ENCODE measurements around the gene TSHR. TPM values are rescaled to one million over a fixed set of nuclear protein-coding genes. Genes with fewer than 3 reads are reported as not detected.

Gene TSHR
- total and polyA plus RNA-seq, 2 of the 13 experiments (the other 11 are each of a cell fraction or from before 2014, with no cell fraction given), result not detected

- no peak for ATAC-seq
- Histone ChIP-seq H2AFZ (ENCODE audit: low read length) (no peak overlapping the region), H3K36me3 (replicated peaks in 1 of 2; ENCODE audit: control insufficient read depth in 1 of 2, insufficient read depth in 2 of 2, low read length in 2 of 2) (no peaks in the 10 kb centered on the region), H3K9me3 (ENCODE audit: low read length) (no peaks in the 10 kb centered on the region), H3K4me2 (ENCODE audit: low read depth, low read length) (no peak overlapping the region), H3K4me1 (ENCODE audit: insufficient read depth, low read length) (no peaks in the 10 kb centered on the region), H4K20me1 (ENCODE audit: insufficient read depth, low read length) (no peaks in the 10 kb centered on the region), H3K27ac (ENCODE audit: extremely low read length, insufficient read depth, low read length) (no peak overlapping the region), H3K4me3 (replicated peaks in 1 of 3; ENCODE audit: insufficient read depth in 1 of 3, low read depth in 2 of 3, low read length in 3 of 3) (no peak overlapping the region), H3K79me2 (ENCODE audit: insufficient read depth, low read length) (no peaks in the 10 kb centered on the region), H3K27me3 (ENCODE audit: control insufficient read depth in 1 of 2, insufficient read depth in 2 of 2, low read length in 2 of 2) (no peaks in the 10 kb centered on the region), H3K9ac (ENCODE audit: insufficient read depth, low read depth, low read length) (no peak overlapping the region)
- 30% methylated on average over 5 of the region's 5 CpGs for WGBS (ENCODE audit: low lambda C conversion rate)
- no TSS peak for BruUV-seq (replicated peaks)
- in situ Hi-C loops (cut with HindIII; ENCODE audit: extremely low pct_ligation_motif_present, low pct_unique_long_range_greater_than_20kb) (no loop called here), intact Hi-C loops (cut with micrococcal nuclease; ENCODE audit: unreplicated experiment) (no loop called here)
- no peak for DNase-seq (ENCODE audit: low spot score)
- TF ChIP-seq SKI (IDR thresholded peaks at IDR 0.05; ENCODE audit: partially characterized antibody), result no peak
- TF ChIP-seq, protein P1, sequence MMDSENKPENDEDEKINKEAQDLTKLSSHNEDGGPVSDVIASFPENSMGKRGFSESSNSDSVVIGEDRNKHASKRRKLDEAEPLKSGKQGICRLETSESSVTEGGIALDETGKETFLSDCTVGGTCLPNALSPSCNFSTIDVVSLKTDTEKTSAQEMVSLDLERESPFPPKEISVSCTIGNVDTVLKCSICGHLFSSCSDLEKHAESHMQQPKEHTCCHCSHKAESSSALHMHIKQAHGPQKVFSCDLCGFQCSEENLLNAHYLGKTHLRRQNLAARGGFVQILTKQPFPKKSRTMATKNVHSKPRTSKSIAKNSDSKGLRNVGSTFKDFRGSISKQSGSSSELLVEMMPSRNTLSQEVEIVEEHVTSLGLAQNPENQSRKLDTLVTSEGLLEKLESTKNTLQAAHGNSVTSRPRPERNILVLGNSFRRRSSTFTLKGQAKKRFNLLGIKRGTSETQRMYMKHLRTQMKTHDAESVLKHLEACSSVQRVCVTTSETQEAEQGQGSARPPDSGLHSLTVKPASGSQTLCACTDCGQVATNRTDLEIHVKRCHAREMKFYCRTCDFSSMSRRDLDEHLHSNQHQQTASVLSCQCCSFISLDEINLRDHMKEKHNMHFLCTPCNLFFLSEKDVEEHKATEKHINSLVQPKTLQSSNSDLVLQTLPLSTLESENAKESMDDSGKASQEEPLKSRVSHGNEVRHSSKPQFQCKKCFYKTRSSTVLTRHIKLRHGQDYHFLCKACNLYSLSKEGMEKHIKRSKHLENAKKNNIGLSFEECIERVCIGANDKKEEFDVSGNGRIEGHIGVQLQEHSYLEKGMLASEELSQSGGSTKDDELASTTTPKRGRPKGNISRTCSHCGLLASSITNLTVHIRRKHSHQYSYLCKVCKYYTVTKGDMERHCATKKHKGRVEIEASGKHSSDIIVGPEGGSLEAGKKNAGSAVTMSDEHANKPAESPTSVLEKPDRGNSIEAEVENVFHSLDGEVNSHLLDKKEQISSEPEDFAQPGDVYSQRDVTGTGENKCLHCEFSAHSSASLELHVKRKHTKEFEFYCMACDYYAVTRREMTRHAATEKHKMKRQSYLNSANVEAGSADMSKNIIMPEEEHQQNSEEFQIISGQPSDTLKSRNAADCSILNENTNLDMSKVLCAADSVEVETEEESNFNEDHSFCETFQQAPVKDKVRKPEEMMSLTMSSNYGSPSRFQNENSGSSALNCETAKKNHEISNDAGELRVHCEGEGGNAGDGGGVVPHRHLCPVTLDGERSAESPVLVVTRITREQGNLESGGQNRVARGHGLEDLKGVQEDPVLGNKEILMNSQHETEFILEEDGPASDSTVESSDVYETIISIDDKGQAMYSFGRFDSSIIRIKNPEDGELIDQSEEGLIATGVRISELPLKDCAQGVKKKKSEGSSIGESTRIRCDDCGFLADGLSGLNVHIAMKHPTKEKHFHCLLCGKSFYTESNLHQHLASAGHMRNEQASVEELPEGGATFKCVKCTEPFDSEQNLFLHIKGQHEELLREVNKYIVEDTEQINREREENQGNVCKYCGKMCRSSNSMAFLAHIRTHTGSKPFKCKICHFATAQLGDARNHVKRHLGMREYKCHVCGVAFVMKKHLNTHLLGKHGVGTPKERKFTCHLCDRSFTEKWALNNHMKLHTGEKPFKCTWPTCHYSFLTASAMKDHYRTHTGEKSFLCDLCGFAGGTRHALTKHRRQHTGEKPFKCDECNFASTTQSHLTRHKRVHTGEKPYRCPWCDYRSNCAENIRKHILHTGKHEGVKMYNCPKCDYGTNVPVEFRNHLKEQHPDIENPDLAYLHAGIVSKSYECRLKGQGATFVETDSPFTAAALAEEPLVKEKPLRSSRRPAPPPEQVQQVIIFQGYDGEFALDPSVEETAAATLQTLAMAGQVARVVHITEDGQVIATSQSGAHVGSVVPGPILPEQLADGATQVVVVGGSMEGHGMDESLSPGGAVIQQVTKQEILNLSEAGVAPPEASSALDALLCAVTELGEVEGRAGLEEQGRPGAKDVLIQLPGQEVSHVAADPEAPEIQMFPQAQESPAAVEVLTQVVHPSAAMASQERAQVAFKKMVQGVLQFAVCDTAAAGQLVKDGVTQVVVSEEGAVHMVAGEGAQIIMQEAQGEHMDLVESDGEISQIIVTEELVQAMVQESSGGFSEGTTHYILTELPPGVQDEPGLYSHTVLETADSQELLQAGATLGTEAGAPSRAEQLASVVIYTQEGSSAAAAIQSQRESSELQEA (CRISPR knock-in tag; IDR thresholded peaks at IDR 0.05; ENCODE audit: not compliant biosample characterization), result no peak
- TF ChIP-seq CREB3 (CRISPR knock-in tag; IDR thresholded peaks at IDR 0.05), result no peak
- TF ChIP-seq ZNF577 (CRISPR knock-in tag; IDR thresholded peaks at IDR 0.05; ENCODE audit: borderline replicate concordance, low read depth), result no peak
- no peak for TF ChIP-seq RFXAP (CRISPR knock-in tag; IDR thresholded peaks at IDR 0.05; ENCODE audit: borderline replicate concordance)
- TF ChIP-seq HNRNPK (IDR thresholded peaks at IDR 0.05; ENCODE audit: low read depth, low read length, poor library complexity, severe bottlenecking), result no peak
- no peak for TF ChIP-seq NCOR1 (IDR thresholded peaks at IDR 0.05; ENCODE audit: borderline replicate concordance, low read length)
- TF ChIP-seq ZNF720 (CRISPR knock-in tag; IDR thresholded peaks at IDR 0.05), result no peak
- TF ChIP-seq RBM39 (IDR thresholded peaks at IDR 0.05; ENCODE audit: low read depth, low read length, poor library complexity, severe bottlenecking), result no peak
- no peak for TF ChIP-seq IKZF4 (CRISPR knock-in tag; IDR thresholded peaks at IDR 0.05; ENCODE audit: borderline replicate concordance, low read depth, not compliant biosample characterization)
- TF ChIP-seq AGO1 (IDR thresholded peaks at IDR 0.05; ENCODE audit: low read depth, low read length, poor library complexity, severe bottlenecking), result no peak
- no peak for TF ChIP-seq ZNF615 (CRISPR knock-in tag; IDR thresholded peaks at IDR 0.05; ENCODE audit: borderline replicate concordance)
- TF ChIP-seq HOXD1 (CRISPR knock-in tag; IDR thresholded peaks at IDR 0.05), result no peak
- no peak for TF ChIP-seq EEA1 (CRISPR knock-in tag; IDR thresholded peaks at IDR 0.05; ENCODE audit: borderline replicate concordance)
- TF ChIP-seq ZNF790 (CRISPR knock-in tag; IDR thresholded peaks at IDR 0.05; ENCODE audit: borderline replicate concordance), result no peak
- FAIRE-seq, result no peak
- ChIA-PET CTCF (ENCODE audit: low intra/inter-chr PET ratio, low total read pairs) (no interaction called here), POLR2A (no interaction called here)
These were observed 18.7 kb downstream of the TSHR start for GRCh38 chr14:80973931-80974641.

Data from HepG2 (cell line).